NCI-H345 treated with DMSO at 0.1 percent for 48 hours (cell line): Measurements from ENCODE around the gene TSPAN15.
"Not testable (repeated sequence)": the region's sequence is repeated elsewhere in the genome, so short reads cannot be mapped to it uniquely, and the experiment has no call there.

Experiments used
- DNase-seq: peaks from one replicate; lab custom pipeline; 2025; ENCODE audit not compliant: unreplicated experiment; lab: John Stamatoyannopoulos, UW

Gene TSPAN15

GRCh38 chr10:69445041-69445440 is 6.2 kb upstream of the TSPAN15 start:
- DNase-seq, result no peak

GRCh38 chr10:69446229-69446628 is 5.0 kb upstream of the TSPAN15 start:
- DNase-seq, result no peak

GRCh38 chr10:69446650-69447151 is 4.6 kb upstream of the TSPAN15 start:
- DNase-seq, result no peak

- peak; percentile 10 for DNase-seq
These were observed 1.4 kb upstream of the TSPAN15 start for GRCh38 chr10:69449841-69450240.

GRCh38 chr10:69450395-69450794 is 870 bp upstream of the TSPAN15 start:
- not testable (repeated sequence) for DNase-seq

- no peak for DNase-seq
These were observed 553 bp downstream of the TSPAN15 start for GRCh38 chr10:69451784-69452251.

GRCh38 chr10:69452676-69453415 is 1.6 kb downstream of the TSPAN15 start:
- DNase-seq, result no peak

- no peak for DNase-seq
These were observed 2.5 kb downstream of the TSPAN15 start for GRCh38 chr10:69453795-69454194.

GRCh38 chr10:69455006-69455763 is 3.9 kb downstream of the TSPAN15 start:
- no peak for DNase-seq

- DNase-seq, result no peak
These were observed 5.8 kb downstream of the TSPAN15 start for GRCh38 chr10:69456880-69457693.

GRCh38 chr10:69457771-69458237 is 6.5 kb downstream of the TSPAN15 start:
- no peak for DNase-seq

- DNase-seq, result no peak
These were observed 7.3 kb downstream of the TSPAN15 start for GRCh38 chr10:69458430-69459100.

- DNase-seq, result no peak
These were observed 8.0 kb downstream of the TSPAN15 start for GRCh38 chr10:69459101-69459790.

GRCh38 chr10:69459893-69460575 is 8.8 kb downstream of the TSPAN15 start:
- DNase-seq, result no peak

- no peak for DNase-seq
These were observed 9.4 kb downstream of the TSPAN15 start for GRCh38 chr10:69460576-69461242.

- no peak for DNase-seq
These were observed 10.2 kb downstream of the TSPAN15 start for GRCh38 chr10:69461243-69462025.

- no peak for DNase-seq
These were observed 12.6 kb downstream of the TSPAN15 start for GRCh38 chr10:69463886-69464285.

- DNase-seq, result no peak
These were observed 13.1 kb downstream of the TSPAN15 start for GRCh38 chr10:69464401-69464800.
